Renal cortex interstitium (tissue), 15 donors: Measurements from ENCODE around the gene NBPF1. TPM values are rescaled to one million over a fixed set of nuclear protein-coding genes. Genes with fewer than 3 reads are reported as not detected.
"Not testable (repeated sequence)": the region's sequence is repeated elsewhere in the genome, so short reads cannot be mapped to it uniquely, and the experiment has no call there.

Source experiments
- DNase-seq, 11 donors: peaks; one replicate each; pipeline ENCODE4 v3.0.0-alpha.2; 2013; ENCODE audit warnings: low read depth in 9 of 11, low spot score in 4 of 11; ENCODE audit errors: extremely low read depth in 1 of 11
- long read RNA-seq, 16 experiments: transcript quantifications; one replicate each; lab custom pipeline, GENCODE V29; 2026
- polyA plus RNA-seq, 3 donors: library from polyadenylated mRNA; unstranded; fragments of 120-200 nt; gene quantifications; one replicate each; pipeline ENCODE4 v1.2.1, GENCODE V29; 2013; ENCODE audit not compliant: insufficient read length in 3 of 3

Gene NBPF1
- 10 to 100 TPM; 72.3 to 74.5 (median 72.4) TPM for polyA plus RNA-seq
- long read RNA-seq, donor 1, transcript NBPF1-205 (3 exons, 2,755 nt) = major isoform, 8 of 10 reads
- long read RNA-seq, donor 1, partial matches to known transcripts = 0 of 10 reads
- long read RNA-seq, donor 1, other reads (novel, unspliced or antisense) = 0 of 10 reads
- long read RNA-seq, donor 2, partial matches to known transcripts = 0 of 6 reads
- long read RNA-seq, donor 2, other reads (novel, unspliced or antisense) = 0 of 6 reads
- long read RNA-seq, donor 3, transcript NBPF1-205 (3 exons, 2,755 nt) = major isoform, 10 of 19 reads
- long read RNA-seq, donor 3, partial matches to known transcripts = 5 of 19 reads
- long read RNA-seq, donor 3, other reads (novel, unspliced or antisense) = 0 of 19 reads
- long read RNA-seq, donor 4, partial matches to known transcripts = 19 of 21 reads
- long read RNA-seq, donor 4, other reads (novel, unspliced or antisense) = 0 of 21 reads
- long read RNA-seq, donor 5 = 0 reads
- long read RNA-seq, donor 6, transcript NBPF1-207 (1 exons, 3,447 nt) = major isoform, 6 of 21 reads
- long read RNA-seq, donor 6, partial matches to known transcripts = 11 of 21 reads
- long read RNA-seq, donor 6, other reads (novel, unspliced or antisense) = 0 of 21 reads
- long read RNA-seq, donor 7, transcript NBPF1-207 (1 exons, 3,447 nt) = major isoform, 7 of 8 reads
- long read RNA-seq, donor 7, partial matches to known transcripts = 0 of 8 reads
- long read RNA-seq, donor 7, other reads (novel, unspliced or antisense) = 0 of 8 reads
- long read RNA-seq, donor 8, transcript NBPF1-207 (1 exons, 3,447 nt) = minor isoform, 6 of 29 reads
- long read RNA-seq, donor 8, transcript NBPF1-205 (3 exons, 2,755 nt) = major isoform, 17 of 29 reads
- long read RNA-seq, donor 8, partial matches to known transcripts = 6 of 29 reads
- long read RNA-seq, donor 8, other reads (novel, unspliced or antisense) = 0 of 29 reads
- long read RNA-seq, donor 9, transcript NBPF1-205 (3 exons, 2,755 nt) = major isoform, 6 of 13 reads
- long read RNA-seq, donor 9, partial matches to known transcripts = 5 of 13 reads
- long read RNA-seq, donor 9, other reads (novel, unspliced or antisense) = 0 of 13 reads
- long read RNA-seq, donor 10, transcript NBPF1-205 (3 exons, 2,755 nt) = major isoform, 8 of 26 reads
- long read RNA-seq, donor 10, transcript NBPF1-207 (1 exons, 3,447 nt) = minor isoform, 5 of 26 reads
- long read RNA-seq, donor 10, partial matches to known transcripts = 13 of 26 reads
- long read RNA-seq, donor 10, other reads (novel, unspliced or antisense) = 0 of 26 reads
- long read RNA-seq, donor 11, partial matches to known transcripts = 0 of 6 reads
- long read RNA-seq, donor 11, other reads (novel, unspliced or antisense) = 0 of 6 reads
- long read RNA-seq, donor 12, partial matches to known transcripts = 0 of 2 reads
- long read RNA-seq, donor 12, other reads (novel, unspliced or antisense) = 0 of 2 reads
- long read RNA-seq, donor 13, transcript NBPF1-205 (3 exons, 2,755 nt) = major isoform, 9 of 11 reads
- long read RNA-seq, donor 13, partial matches to known transcripts = 0 of 11 reads
- long read RNA-seq, donor 13, other reads (novel, unspliced or antisense) = 0 of 11 reads
- long read RNA-seq, donor 14, partial matches to known transcripts = 9 of 11 reads
- long read RNA-seq, donor 14, other reads (novel, unspliced or antisense) = 0 of 11 reads
- long read RNA-seq, donor 15, partial matches to known transcripts = 6 of 9 reads
- long read RNA-seq, donor 15, other reads (novel, unspliced or antisense) = 0 of 9 reads
- long read RNA-seq, donor 16, transcript NBPF1-205 (3 exons, 2,755 nt) = major isoform, 30 of 138 reads
- long read RNA-seq, donor 16, transcript NBPF1-207 (1 exons, 3,447 nt) = minor isoform, 20 of 138 reads
- long read RNA-seq, donor 16, partial matches to known transcripts = 88 of 138 reads
- long read RNA-seq, donor 16, other reads (novel, unspliced or antisense) = 0 of 138 reads

DNA sequence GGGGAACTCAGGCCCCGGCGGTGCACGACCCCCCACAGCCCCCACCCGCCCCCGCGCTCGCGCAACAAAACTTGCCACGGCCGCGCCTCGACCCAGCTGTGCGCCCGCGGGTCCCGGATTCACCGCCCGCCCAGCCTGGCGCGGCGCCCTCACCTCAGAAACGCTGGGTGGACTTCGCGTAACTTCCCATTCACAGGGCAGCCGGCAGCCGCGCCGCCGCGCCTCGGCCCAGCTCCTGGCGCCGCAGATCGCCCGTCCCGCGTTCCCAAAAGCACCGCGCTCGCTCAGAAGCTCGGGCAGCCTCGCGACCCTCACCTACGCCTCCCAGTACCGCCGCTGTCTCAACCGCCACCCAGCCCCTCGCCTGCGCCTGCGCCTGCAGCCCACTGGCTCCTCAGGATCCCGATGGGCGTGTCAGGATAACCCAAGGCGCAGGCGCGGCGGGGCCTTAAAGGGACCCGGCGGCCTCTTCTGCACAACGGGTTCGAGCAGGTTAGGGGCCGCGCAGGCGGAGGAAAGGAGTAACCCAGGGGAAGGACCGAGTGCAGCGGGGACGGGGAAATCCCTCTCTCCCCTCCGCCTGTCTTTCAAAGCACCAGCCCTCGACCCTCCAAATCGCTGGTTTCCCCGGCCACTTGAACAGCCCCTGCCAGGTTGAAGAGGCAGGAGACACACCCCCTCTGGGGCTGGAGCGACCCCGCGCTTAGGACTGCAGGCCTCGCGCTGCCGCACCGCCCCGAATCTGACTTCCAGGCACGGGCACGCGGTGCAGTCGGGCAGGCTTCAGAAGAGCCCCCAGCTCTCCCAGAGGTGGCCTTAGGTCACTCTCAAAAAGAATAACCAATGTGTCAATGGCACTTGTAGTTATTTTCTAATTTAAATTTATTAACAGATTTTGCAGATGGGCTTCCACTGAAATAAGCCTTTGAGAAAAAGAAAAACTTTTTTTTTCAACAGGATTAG lies at the start of gene NBPF1:
NBPF1 (minus strand) TSS at position 380 of the 963 bp plus-strand sequence.
- DNase-seq = peak; percentile 95 to 100 (median 100)

GRCh38 chr1:16658234-16658633 lies 44.9 kb upstream of the NBPF1 start:
- not testable (repeated sequence) for DNase-seq

- not testable (repeated sequence) for DNase-seq
Observed at GRCh38 chr1:16656981-16657683, 43.8 kb upstream of the NBPF1 start.

DNA sequence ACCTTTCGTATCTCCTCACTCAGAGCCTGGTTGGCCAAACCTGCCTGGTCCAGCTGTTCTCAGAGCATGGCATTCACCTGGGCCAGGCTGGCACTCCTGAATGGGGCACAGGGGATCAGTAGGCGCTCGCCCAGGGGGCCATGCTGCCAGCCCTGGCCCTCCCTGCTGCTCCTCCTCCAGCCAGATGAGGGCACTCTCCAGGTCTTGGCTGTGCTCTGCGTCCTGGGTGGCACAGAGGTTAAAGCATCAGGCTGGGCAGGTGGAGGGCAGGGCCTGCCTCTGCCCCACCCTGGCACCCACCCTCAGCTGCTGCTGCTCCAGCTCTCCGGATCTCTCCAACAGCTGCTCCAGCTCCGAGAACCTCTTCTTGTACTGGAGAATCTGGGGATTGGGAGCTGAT lies 43.2 kb upstream of the NBPF1 start:
- not testable (repeated sequence) for DNase-seq

DNA sequence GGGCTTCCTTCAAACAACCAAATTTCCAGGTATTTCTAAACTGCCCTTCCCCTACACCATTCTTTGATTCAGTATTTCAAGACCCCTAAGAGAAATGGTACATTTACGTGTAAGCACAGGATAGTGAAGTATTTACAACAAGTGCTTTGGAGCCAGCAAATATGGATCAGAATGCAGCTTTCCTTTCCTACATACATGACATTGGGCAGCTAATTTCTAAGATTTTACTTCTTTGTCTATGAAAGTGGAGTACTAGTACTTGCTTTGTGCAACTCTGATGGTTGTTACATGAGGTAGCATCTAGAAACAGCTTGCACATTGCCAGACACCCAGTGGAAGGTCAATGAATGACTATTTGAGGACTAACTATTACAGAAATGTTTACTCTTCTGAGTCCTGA lies 38.2 kb upstream of the NBPF1 start:
- not testable (repeated sequence) for DNase-seq

DNA sequence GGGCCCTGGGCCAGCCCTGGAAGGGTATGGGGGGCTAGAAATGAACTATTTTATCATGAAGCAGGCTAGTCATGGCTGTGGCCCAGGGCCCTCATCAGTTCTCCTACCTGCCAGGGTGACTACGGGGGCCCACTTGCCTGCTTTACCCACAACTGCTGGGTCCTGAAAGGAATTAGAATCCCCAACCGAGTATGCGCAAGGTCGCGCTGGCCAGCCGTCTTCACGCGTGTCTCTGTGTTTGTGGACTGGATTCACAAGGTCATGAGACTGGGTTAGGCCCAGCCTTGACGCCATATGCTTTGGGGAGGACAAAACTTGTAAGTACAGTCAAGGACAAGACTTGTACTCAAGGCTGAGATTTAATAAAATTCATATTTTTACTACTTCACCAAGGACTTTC lies 36.6 kb upstream of the NBPF1 start:
- not testable (repeated sequence) for DNase-seq

- DNase-seq = not testable (repeated sequence)
Observed at GRCh38 chr1:16649390-16649789, 36.0 kb upstream of the NBPF1 start.

- DNase-seq = not testable (repeated sequence)
Observed at GRCh38 chr1:16648756-16649155, 35.4 kb upstream of the NBPF1 start.

- not testable (repeated sequence) for DNase-seq
Observed at GRCh38 chr1:16648250-16648649, 34.9 kb upstream of the NBPF1 start.

GRCh38 chr1:16647179-16648176 lies 34.1 kb upstream of the NBPF1 start:
- DNase-seq = not testable (repeated sequence)

DNA sequence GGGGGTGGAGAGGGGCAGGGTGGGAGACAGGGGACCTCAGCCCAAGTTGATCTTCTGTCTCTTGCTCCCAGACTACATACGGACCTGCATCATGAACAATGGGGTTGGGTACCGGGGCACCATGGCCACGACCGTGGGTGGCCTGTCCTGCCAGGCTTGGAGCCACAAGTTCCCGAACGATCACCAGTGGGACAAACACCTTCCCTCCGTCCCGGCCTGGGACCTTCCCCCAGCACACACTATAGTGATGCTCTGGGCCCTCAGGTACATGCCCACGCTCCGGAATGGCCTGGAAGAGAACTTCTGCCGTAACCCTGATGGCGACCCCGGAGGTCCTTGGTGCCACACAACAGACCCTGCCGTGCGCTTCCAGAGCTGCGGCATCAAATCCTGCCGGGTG lies 33.4 kb upstream of the NBPF1 start:
- not testable (repeated sequence) for DNase-seq

GRCh38 chr1:16646061-16646664 lies 32.8 kb upstream of the NBPF1 start:
- DNase-seq = not testable (repeated sequence)

DNA sequence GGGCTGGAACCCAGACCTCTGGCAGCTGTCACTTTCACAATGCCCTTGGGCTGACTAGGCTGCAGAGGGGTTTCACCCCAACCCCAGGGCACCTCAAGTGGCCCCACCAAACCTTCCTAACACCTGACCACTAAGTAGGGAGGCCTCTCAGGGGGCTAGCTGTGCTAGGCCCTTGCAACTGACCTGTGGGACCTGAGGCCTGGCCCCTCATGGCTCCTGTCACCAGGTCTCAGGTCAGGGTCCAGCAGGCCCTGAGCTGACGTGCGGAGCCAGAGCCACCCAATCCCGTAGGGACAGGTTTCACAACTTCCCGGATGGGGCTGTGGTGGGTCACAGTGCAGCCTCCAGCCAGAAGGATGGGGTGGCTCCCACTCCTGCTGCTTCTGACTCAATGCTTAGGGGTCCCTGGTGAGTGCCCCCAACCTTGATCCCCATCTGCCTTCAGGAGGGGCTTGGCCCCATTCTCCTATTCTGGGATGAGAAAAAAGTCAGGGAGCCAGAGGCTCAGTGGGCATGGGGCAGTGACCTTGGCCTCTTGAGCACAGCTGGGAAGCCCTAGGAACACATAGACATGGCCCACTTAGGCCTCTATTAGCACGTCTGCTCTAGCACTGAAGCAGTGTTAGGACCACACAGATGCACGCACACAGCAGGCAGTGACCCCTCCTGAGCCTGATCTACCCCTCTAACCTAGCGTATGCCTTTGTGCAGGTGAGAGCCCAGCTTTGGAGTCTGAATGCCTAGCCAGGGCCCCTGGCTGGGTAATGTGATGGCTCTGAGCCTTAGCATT lies 32.1 kb upstream of the NBPF1 start:
- not testable (repeated sequence) for DNase-seq
